AG04449 (cell line): Measurements from ENCODE around the gene DYRK2.

Source experiments
- CTCF ChIA-PET: fragments of 350-600 bp; formaldehyde crosslinking; extraction: SDS; loops from one replicate; lab custom pipeline; 2021; ENCODE audit warnings: antibody characterized with exemption; lab: Yijun Ruan, JAX
- POLR2A ChIA-PET: fragments of 400-600, 350-600 bp; formaldehyde crosslinking; extraction: SDS; loops from one replicate; lab custom pipeline; 2020; ENCODE audit warnings: antibody characterized with exemption, inconsistent platforms; lab: Yijun Ruan, JAX
- DNase-seq: peaks from one replicate; pipeline ENCODE4 v3.0.0-alpha.2; 2010; ENCODE audit warnings: low read depth, low spot score
- H3K4me3 ChIP-seq: 2 replicates; pipeline ENCODE4 v1.5.1; 2011; ENCODE audit warnings: low read depth, mild to moderate bottlenecking, control low read depth, low read length
- CTCF ChIP-seq: IDR thresholded peaks from one replicate; pipeline ENCODE4 v1.5.1; 2011; ENCODE audit warnings: mild to moderate bottlenecking, moderate library complexity, low read length, control low read depth, inconsistent platforms; ENCODE audit not compliant: insufficient read depth; ENCODE audit errors: missing control alignments

The DYRK2 gene

GRCh38 chr12:67626156-67626555 lies 22.4 kb upstream of the DYRK2 start:
- H3K4me3 ChIP-seq, result no peak overlapping the region
- CTCF ChIA-PET, result no interaction called here
- no peak for DNase-seq
- POLR2A ChIA-PET, result no interaction called here
- TF ChIP-seq CTCF, result no peak

- TF ChIP-seq CTCF, result no peak
- no peak for DNase-seq
- ChIA-PET CTCF (interaction anchor here (0.8 to 1.2 kb wide), 3 partner anchors 9 to 410 kb away, joined by 3 to 4 read pairs (median 4); no protein-coding TSS in a partner anchor), POLR2A (no interaction called here)
- no peak overlapping the region for H3K4me3 ChIP-seq
These were observed 18.0 kb upstream of the DYRK2 start for GRCh38 chr12:67630373-67631088.

- no peak for TF ChIP-seq CTCF
- ChIA-PET CTCF (no interaction called here), POLR2A (no interaction called here)
- no peak overlapping the region for H3K4me3 ChIP-seq
- no peak for DNase-seq
These were observed 16.5 kb upstream of the DYRK2 start for GRCh38 chr12:67632005-67632404.

GRCh38 chr12:67633024-67633610 lies 15.4 kb upstream of the DYRK2 start:
- H3K4me3 ChIP-seq, result no peak overlapping the region
- TF ChIP-seq CTCF, result no peak
- CTCF ChIA-PET, result interaction anchor here (1.3 kb wide), 1 partner anchor 274 kb away, joined by 4 read pairs; no protein-coding TSS in a partner anchor
- POLR2A ChIA-PET, result no interaction called here
- no peak for DNase-seq

GRCh38 chr12:67633708-67634107 lies 14.8 kb upstream of the DYRK2 start:
- POLR2A ChIA-PET, result no interaction called here
- no peak for TF ChIP-seq CTCF
- DNase-seq, result no peak
- CTCF ChIA-PET, result interaction anchor here (1.3 kb wide), 1 partner anchor 274 kb away, joined by 4 read pairs; no protein-coding TSS in a partner anchor
- no peak overlapping the region for H3K4me3 ChIP-seq

- CTCF ChIA-PET, result interaction anchor here (1.3 kb wide), 1 partner anchor 275 kb away, joined by 4 read pairs; no protein-coding TSS in a partner anchor
- no peak overlapping the region for H3K4me3 ChIP-seq
- TF ChIP-seq CTCF, result no peak
- DNase-seq, result no peak
- POLR2A ChIA-PET, result no interaction called here
These were observed 14.2 kb upstream of the DYRK2 start for GRCh38 chr12:67634303-67634761.
